Adrenal gland (tissue), 5 donors: ENCODE results near the gene AOPEP.

Experiments
- POLR2A ChIP-seq, 2 donors: fragments of 450-650 bp; IDR thresholded peaks; one replicate each; pipeline ENCODE4 v1.6.1; 2017; ENCODE audit warnings: antibody characterized with exemption in 2 of 2, mild to moderate bottlenecking in 2 of 2, moderate library complexity in 1 of 2
- TF ChIP-seq, protein P1 (sequence below), 6 experiments: fragments of 450-650 bp in 4 of 6; fragments of 200-600 bp in 2 of 6; sonication (generic) in 1 of 6; IDR thresholded peaks; 1 replicate in 5 of 6; 2 replicates in 1 of 6; pipeline versions ENCODE4 v1.5.1 to v1.8.0; 2016 to 2021; ENCODE audit warnings: antibody characterized with exemption in 6 of 6, mild to moderate bottlenecking in 2 of 6, moderate library complexity in 1 of 6
- donor health status: DM: no; HTN: no; CAD: no.

DNA sequence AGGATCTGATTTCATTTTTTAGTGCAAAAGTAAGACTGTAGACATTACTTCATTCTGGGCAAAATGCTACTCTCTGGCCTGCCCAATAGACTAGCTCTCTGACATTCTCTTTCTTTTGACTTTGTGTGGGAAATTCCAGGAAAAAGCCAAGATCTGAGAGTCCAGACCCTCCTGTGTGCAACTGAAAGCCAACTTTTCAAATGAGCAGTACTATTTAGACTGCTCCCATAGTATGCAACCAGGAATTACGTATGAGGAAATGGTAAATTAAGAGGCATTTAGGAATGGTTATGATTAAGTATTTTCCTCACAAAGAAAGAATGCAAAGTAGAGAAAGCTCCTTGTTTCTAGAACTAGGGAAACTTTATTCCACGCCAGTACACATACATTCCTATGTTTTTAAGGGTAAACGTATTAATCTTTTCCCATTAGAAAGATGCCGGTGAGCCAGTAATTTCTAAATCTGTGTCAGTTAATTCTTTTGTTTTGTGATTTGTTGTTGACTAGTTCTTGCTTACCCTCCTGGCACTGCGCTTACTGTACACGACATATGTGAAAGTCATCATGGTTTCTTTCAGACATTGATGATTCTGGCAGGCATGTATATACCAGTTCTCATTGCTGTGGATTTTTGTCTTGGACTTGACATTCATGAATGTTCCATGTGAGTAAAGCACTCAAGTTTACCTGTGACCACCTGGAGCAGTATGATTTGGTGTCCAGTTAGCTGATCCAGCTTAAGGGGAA is 56.0 kb downstream of the AOPEP start:
- TF ChIP-seq, protein P1, sequence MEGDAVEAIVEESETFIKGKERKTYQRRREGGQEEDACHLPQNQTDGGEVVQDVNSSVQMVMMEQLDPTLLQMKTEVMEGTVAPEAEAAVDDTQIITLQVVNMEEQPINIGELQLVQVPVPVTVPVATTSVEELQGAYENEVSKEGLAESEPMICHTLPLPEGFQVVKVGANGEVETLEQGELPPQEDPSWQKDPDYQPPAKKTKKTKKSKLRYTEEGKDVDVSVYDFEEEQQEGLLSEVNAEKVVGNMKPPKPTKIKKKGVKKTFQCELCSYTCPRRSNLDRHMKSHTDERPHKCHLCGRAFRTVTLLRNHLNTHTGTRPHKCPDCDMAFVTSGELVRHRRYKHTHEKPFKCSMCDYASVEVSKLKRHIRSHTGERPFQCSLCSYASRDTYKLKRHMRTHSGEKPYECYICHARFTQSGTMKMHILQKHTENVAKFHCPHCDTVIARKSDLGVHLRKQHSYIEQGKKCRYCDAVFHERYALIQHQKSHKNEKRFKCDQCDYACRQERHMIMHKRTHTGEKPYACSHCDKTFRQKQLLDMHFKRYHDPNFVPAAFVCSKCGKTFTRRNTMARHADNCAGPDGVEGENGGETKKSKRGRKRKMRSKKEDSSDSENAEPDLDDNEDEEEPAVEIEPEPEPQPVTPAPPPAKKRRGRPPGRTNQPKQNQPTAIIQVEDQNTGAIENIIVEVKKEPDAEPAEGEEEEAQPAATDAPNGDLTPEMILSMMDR (IDR thresholded peaks at IDR 0.05), result no peak
- no peak for TF ChIP-seq POLR2A (IDR thresholded peaks at IDR 0.05)
